ENCODE results near the gene CWC27.

- TF ChIP-seq POLR2A (IDR thresholded peaks at IDR 0.05), result no peak
- TF ChIP-seq CTCF (IDR thresholded peaks at IDR 0.05 in 8 of 11, conservative IDR thresholded peaks at IDR 0.05 in 3 of 11), result no peak
These were observed 292.7 kb downstream of the CWC27 start for GRCh38 chr5:65061250-65061973.

Measured in spleen (tissue), 7 donors.